GM21529 (cell line): ENCODE data around the gene S100A14.
A peak's percentile ranks its signal among the peaks of the same experiment; 100 is the strongest.

Source experiments
- ATAC-seq: cut with Tn5 transposase; IDR thresholded peaks from one replicate; pipeline ENCODE4 v1.9.1; 2021; ENCODE audit not compliant: unreplicated experiment

The S100A14 gene

DNA sequence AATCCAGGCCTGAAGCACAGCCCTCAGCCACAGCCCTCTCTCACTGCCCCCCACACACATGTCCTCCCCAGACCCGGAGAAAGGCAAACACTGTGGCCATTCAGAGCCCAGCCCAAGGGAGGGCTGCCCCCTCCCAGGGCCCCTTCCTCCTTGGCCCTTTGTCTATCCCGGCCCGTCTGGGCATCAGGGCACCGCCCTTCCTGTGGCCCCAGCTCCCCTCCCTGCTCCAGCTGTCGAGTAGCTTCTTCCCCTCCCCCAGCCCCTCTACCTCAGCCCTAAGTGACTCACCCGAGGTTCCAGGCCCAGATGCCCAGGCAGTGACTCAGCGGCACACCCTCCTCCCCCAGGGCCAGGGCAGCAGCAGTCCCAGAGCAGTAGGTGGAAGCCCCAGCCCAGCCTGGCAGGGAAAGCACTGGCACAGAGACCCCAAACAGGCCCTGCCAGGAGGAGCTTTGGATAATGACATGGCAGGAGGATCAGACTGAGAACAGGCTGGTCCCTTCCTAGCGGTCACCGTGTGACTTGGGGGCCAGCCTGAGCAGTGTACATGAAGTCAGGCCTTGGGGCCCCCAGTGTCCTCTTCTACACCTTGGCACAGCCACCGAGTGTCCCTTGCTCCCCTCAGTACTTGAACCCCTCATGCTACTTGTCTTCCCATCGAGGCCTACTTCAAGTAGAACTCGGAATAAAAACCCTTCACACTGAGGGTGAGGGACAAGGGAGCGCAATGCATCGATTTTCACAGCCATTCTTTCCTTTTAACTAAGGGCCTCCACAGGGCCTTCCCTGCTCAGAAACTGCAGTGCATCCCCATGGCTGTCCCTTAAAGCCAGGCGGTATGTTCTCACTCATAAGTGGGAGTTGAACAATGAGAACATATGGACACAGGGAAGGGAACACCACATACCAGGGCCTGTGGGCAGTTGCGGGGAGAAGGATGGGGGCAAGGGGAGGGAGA lies 49.4 kb downstream of the S100A14 start:
- peak; percentile 49 for ATAC-seq

DNA sequence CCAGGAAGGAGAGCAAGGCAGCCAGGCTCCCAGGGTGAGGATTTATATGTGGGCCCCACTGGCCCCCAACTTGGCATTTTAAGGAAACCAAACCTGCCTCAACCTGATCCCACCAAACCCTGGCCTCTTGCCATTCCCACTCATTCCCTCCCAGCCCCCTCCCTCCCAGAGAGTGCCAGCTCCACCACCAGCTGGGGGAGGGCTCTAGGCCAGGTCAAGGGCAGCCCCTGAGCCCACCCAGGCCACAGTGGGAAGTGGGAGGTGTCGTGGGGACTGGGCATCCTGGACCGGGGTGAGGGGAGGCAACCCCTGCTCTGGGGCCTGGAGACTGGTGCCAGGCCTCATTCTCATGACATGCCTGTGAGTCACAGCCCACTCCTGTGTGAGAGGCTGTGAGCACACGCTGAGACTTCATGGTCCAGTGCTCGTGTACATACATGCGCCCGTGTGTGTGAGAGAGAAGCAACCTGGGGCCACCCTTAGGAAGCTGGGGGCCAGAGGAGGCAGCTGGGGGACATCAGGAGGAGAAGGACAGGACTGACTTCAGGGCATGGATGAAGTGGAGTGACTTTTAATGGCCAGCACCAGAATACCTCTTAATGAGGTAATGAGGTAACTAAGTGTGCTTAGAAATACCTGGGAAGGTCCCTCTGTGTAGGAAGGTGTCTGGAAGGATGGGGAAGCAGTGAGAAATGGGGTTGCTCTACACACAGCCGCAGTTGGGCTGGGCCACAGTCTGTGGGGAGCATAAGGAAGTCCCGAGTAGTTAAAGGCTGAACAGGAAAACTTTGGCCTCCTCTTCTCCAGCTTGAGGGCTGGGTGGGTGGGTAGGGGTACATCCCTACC lies 50.4 kb downstream of the S100A14 start, which contains the start of gene S100A2:
S100A2 (minus strand) TSS at position 316 of the 846 bp plus-strand sequence. CDS start 1,967 bp downstream, outside the sequence.
- ATAC-seq, result peak; percentile 42
